ENCODE data around the gene NR2E3.

The NR2E3 gene

GRCh38 chr15:71798641-71799040 is 11.7 kb upstream of the NR2E3 start:
- Histone ChIP-seq H3K79me2 (ENCODE audit: insufficient read depth, low read length) (no peaks in the 10 kb centered on the region), H3K27me3 (ENCODE audit: insufficient read depth, low read length) (no peaks in the 10 kb centered on the region), H3K4me3 (ENCODE audit: low read depth, low read length, poor library complexity, severe bottlenecking) (no peak overlapping the region), H3K4me2 (ENCODE audit: low read length) (no peak overlapping the region), H3K4me1 (ENCODE audit: insufficient read depth, low read length, severe bottlenecking) (peaks cover 4% of the 10 kb centered on the region), H4K20me1 (ENCODE audit: insufficient read depth, low read length) (no peaks in the 10 kb centered on the region), H2AFZ (ENCODE audit: low read length) (no peak overlapping the region), H3K9me3 (ENCODE audit: low read length) (no peaks in the 10 kb centered on the region), H3K27ac (ENCODE audit: low read depth, low read length, poor library complexity, severe bottlenecking) (no peak overlapping the region), H3F3A (ENCODE audit: insufficient read depth, low read length) (no peaks in the 10 kb centered on the region), H3K9ac (ENCODE audit: low read length) (no peak overlapping the region), H3K36me3 (ENCODE audit: insufficient read depth, low read length) (no peaks in the 10 kb centered on the region), H3K9me2 (ENCODE audit: low read depth, low read length) (no peaks in the 10 kb centered on the region)
- no peak for TF ChIP-seq CTCF (IDR thresholded peaks at IDR 0.05; ENCODE audit: low read length)
- TF ChIP-seq EZH2 (IDR thresholded peaks at IDR 0.05; ENCODE audit: borderline replicate concordance, low read length): no peak

GRCh38 chr15:71800190-71800589 is 10.2 kb upstream of the NR2E3 start:
- TF ChIP-seq EZH2 (IDR thresholded peaks at IDR 0.05; ENCODE audit: borderline replicate concordance, low read length) (no peak), CTCF (IDR thresholded peaks at IDR 0.05; ENCODE audit: low read length) (no peak)
- no peaks in the 10 kb centered on the region for H3K36me3 ChIP-seq (ENCODE audit: insufficient read depth, low read length)

GRCh38 chr15:71800835-71801745 is 9.3 kb upstream of the NR2E3 start:
- H2AFZ ChIP-seq (ENCODE audit: low read length): no peak overlapping the region
- H3K9me3 ChIP-seq (ENCODE audit: low read length): no peaks in the 10 kb centered on the region
- TF ChIP-seq EZH2 (IDR thresholded peaks at IDR 0.05; ENCODE audit: borderline replicate concordance, low read length): no peak
- TF ChIP-seq CTCF (IDR thresholded peaks at IDR 0.05; ENCODE audit: low read length): peak; percentile 67
- no peaks in the 10 kb centered on the region for H3F3A ChIP-seq (ENCODE audit: insufficient read depth, low read length)
- H3K79me2 ChIP-seq (ENCODE audit: insufficient read depth, low read length): no peaks in the 10 kb centered on the region
- no peaks in the 10 kb centered on the region for H3K9me2 ChIP-seq (ENCODE audit: low read depth, low read length)
- no peak overlapping the region for H3K4me2 ChIP-seq (ENCODE audit: low read length)
- no peak overlapping the region for H3K9ac ChIP-seq (ENCODE audit: low read length)
- H3K36me3 ChIP-seq (ENCODE audit: insufficient read depth, low read length): no peaks in the 10 kb centered on the region
- H3K27ac ChIP-seq (ENCODE audit: low read depth, low read length, poor library complexity, severe bottlenecking): no peak overlapping the region
- peaks cover 19% of the 10 kb centered on the region for H3K4me1 ChIP-seq (ENCODE audit: insufficient read depth, low read length, severe bottlenecking)
- H3K4me3 ChIP-seq (ENCODE audit: low read depth, low read length, poor library complexity, severe bottlenecking): no peak overlapping the region
- H3K27me3 ChIP-seq (ENCODE audit: insufficient read depth, low read length): no peaks in the 10 kb centered on the region
- no peaks in the 10 kb centered on the region for H4K20me1 ChIP-seq (ENCODE audit: insufficient read depth, low read length)

More at GRCh38 chr15:71800190-71800589, 10.2 kb upstream of the NR2E3 start:
- Histone ChIP-seq H3K27ac (ENCODE audit: low read depth, low read length, poor library complexity, severe bottlenecking) (no peak overlapping the region), H3K4me1 (ENCODE audit: insufficient read depth, low read length, severe bottlenecking) (peaks cover 18% of the 10 kb centered on the region), H2AFZ (ENCODE audit: low read length) (no peak overlapping the region), H3K79me2 (ENCODE audit: insufficient read depth, low read length) (no peaks in the 10 kb centered on the region), H3F3A (ENCODE audit: insufficient read depth, low read length) (no peaks in the 10 kb centered on the region), H3K27me3 (ENCODE audit: insufficient read depth, low read length) (no peaks in the 10 kb centered on the region), H3K9me3 (ENCODE audit: low read length) (no peaks in the 10 kb centered on the region), H3K4me3 (ENCODE audit: low read depth, low read length, poor library complexity, severe bottlenecking) (no peak overlapping the region), H3K9ac (ENCODE audit: low read length) (no peak overlapping the region), H3K9me2 (ENCODE audit: low read depth, low read length) (no peaks in the 10 kb centered on the region), H4K20me1 (ENCODE audit: insufficient read depth, low read length) (no peaks in the 10 kb centered on the region), H3K4me2 (ENCODE audit: low read length) (no peak overlapping the region)
